Activated T-cell treated with anti-CD3 and anti-CD28 coated beads for 4 hours (primary cell): ENCODE measurements around the gene ADAD2.

Source experiments
- DNase-seq: peaks from one replicate; pipeline ENCODE4 v3.0.0-alpha.2; 2020

ADAD2 gene

DNA sequence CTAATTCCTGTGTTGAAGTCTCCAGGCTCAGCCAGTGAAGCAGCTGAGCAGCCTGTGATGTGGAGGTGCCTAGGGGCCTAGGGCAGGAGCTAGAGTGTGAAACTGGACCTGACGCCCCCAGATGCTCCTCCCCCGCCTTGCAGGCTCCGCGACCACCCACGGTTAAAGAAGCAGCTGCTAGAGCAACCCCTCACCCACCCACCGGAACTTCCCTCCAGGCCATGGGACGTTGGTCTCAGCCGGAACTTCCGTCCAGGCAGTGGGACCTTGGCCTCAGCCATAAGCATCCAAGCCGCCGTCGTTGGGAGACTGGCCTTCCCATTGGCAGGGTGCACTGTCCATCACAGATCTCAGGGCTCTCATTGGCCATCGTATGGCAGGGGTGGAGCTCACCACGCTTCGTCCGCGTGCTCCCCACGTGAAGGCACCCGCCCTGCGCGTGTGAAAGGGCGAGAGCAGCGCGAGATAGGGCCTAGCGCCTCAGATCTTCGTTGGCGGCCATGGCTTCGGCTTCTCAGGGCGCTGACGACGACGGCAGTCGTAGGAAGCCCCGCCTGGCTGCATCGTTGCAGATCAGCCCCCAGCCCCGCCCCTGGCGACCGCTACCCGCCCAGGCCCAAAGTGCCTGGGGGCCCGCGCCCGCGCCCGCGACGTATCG is at the start of gene ADAD2:
Gene ADAD2, plus strand, starts transcription at position 427 of the 658 bp plus-strand sequence. Its CDS starts 74 bp downstream, at position 501.
- DNase-seq, result no peak

DNA sequence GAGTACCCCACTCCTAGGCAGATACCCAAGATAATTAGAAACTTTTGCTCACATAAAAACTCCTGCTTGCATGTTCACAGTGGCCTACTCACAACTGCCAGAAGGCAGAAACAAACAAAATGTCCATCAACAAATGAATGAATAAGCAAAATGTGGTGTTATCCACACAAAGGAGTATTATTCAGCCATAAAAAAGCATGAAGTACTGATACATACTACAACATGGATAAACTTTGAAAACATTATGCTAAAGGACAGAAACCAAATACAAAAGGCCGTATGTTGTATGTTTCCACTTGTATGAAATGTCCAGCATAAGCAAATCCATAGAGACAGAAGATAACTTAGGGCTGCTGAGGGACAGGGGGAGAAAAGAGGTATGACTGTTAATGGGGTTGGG is 47.9 kb upstream of the ADAD2 start:
- no peak for DNase-seq

DNA sequence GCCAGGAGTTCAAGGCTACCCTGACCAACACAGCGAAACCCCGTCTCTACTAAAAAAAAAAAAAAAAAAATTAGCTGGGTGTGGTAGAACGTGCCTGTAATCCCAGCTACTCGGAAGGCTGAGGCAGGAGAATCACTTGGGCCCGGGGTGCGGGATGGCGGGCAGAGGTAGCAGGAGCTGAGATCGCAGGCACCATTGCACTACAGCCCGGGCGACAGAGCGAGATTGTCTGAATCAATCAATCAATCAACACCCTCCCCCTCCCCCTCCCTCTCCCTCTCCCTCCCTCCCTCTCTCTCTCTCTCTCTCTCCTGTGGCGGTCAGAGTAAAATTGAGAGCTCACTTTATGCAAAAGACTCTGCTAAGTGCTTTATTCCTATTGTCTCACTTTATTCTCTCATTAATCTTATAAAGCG is 47.2 kb upstream of the ADAD2 start:
- no peak for DNase-seq

DNA sequence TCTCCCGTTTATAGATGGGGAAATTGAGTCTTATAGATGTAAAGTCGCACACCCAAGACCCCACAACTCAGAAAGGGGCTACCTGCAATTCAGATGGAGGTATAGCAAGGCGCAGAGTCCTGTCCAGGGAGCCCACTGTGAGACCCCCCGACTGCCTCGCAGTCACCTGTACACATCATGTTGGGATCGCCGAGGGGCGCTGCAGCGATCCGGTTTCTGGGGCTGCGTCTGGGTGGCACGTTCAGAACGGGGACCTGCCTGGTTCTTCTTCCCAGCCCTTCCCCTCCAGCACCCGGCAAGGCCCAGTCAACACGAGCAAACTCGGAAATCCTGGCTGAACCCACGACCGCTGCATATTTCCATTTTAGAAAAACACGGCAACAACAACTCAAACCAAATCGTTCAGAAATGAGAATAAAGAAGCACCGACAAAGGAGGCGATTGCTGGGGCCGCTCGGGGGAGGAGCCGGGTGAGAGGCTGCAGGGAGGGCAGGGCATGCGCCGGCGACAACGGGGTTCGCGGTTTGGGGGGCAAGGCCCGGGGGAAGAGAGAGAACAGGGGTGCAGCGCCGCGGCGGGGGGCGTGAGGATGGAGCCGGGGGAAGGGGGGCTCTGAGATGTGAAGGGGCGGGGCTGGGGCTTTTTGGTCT is 46.6 kb upstream of the ADAD2 start:
- DNase-seq, result peak; percentile 10

DNA sequence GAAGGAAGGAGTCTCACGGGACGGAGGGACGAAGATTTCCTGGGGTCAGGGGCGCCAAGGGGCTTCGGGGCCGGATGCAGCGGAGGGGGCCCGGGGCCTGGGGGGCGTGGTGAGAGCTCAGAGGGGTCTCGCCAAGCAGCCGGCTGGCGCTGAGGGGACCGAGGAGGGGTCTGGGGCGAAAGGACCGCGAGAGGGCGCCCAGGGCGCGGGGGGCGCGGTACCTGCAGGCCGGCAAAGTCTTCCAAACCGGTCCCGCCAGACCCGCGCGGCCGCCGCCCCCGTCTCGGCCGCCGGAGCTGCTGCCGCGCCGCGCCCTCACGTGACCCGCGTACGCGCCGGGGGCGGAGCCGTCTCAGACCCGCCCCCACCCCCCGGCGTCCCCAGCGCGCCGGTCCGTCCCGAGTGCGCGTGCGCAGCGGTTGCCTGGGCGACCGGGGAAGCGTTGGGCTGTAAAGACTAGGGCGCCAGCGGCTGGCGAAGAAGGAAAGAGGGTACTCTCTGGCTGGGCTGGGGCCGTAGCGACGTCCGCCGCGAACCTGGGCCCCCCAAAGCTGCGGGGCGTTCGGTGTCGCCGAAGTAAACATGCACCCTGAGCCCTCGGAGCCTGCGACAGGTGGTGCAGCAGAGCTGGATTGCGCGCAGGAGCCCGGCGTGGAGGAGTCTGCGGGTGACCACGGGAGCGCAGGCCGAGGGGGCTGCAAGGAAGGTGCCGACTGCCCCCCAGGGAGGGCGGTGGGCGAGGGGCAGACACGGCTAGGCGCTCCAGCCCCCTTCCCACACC is 45.9 kb upstream of the ADAD2 start, which contains the start of the genes DNAAF1 and HSDL1:
Gene DNAAF1, plus strand, starts transcription at position 450 of the 781 bp plus-strand sequence. Its CDS starts 133 bp downstream, at position 583.
Gene HSDL1, minus strand, starts transcription at position 319 of the 781 bp plus-strand sequence. CDS start 13,856 bp downstream, outside the sequence.
- DNase-seq, result peak; percentile 93

DNA sequence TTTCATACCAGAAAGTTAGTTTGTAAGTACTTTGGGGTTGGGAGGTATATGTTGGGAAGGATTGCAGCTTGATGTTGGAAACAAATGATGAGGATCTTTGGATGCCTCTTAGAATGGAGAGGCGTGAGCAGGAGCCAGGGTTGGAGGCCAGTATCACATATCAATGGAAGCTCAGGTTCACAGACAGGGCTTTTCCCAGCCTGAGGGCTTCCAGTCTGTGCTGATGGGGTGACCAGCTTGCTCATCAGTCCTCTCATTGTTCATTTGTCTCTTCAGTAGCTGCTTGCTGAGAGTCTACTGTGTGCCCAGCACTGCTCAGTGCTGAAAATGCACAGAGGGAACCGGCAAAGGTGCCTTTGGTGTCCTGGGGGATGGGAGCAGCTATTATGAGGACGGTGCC is 40.0 kb upstream of the ADAD2 start:
- DNase-seq, result no peak

DNA sequence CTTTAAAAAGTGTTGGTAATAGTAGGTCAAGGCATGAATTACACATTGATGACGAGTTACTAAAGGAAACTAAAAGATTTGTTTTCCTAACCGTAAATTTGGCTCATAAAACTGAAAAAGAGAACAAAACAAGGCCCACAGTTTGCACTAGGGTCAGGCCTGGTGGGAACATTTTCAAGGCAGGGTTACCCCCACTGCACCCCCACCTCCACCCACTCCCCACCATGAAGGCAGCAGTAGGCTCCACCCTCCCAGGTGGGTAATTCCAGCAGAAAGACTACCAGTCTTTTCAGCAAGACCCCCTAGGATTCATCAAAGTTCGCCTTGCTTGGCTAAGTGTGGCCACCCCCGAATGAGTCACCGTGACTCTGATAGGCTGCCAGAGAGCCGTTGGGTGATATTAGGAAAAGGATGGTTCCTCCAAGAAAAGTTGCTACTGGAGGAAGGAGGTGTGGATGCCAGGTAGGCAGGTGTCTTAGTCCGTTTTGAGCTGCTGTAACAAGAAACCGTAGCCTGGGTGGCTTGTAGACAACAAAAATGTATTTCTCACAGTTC is 37.2 kb upstream of the ADAD2 start:
- DNase-seq, result no peak

DNA sequence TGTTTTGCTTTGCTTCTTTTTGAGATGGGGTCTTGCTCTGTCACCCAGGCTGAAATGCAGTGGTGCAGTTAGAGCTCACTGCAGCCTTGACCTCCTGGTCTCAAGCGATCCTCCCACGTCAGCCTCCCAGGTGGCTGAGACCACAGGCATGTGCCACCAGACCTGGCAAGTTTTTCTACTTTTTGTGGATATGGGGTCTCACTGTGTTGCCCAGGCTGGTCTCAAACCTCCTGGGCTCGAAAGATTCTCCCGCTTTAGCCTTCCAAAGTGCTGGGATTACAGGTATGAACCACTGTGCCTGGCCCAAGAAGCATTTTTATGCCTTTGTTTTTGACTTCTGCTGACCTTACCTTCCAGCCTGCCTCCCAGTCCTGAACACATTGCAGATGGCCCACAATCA is 35.7 kb upstream of the ADAD2 start:
- DNase-seq, result no peak

DNA sequence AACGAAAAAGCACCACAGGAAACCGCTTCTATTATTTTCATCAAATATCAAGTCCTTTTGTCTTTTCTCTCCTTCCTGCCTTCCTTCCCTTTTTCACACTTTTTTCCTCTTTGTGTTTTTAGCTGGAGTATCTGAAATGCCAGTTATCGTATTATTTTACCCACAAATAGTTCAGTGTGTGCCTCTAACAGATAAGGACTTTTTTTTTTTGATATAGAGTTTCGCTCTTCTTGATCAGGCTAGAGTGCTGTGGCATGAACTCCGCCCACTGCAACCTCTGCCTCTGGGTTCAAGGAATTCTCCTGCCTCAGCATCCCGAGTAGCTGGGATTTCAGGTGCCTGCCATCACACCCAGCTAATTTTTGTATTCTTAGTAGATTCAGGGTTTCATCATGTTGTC is 35.2 kb upstream of the ADAD2 start:
- no peak for DNase-seq

DNA sequence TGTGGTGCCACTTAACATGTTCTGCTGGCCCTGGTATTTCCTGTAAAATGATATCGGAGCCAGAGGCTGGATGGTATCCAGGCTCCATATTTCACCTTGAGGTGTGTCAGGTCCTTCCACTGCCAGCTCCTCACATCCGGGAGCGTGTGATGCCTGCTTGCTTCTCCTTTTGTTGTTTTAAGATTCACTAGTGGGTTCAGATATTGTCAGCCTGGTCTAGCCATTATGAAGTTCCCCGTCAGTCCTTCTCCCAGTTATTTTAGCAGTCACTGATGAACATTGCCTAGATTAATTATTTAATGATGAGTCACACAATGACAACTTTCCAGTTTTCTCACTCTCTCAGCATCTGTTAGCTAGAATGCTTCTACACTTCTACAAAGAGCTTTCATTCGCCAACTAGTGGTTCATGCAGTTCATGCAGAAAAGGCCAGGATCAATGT is 34.6 kb upstream of the ADAD2 start:
- DNase-seq, result no peak

DNA sequence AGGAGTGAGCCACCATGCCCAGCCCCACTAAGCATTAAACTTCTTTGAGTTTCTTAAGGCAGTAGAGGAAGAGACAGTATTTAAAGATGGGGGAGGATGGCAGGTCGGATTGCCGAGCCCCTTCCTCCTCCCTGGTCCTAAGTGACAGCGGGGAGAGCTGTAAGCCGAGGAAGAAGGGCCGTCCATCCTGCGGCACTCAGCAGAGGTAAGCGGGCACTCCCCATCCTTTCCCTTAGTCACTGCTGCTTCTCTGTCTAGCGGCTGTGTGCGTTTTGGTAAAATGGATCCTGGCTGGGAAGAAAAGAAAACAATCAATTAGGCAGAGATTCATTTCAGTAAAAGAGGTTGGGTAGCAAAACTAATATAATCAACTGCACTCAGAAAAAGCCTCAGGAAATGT is 31.9 kb upstream of the ADAD2 start:
- no peak for DNase-seq

DNA sequence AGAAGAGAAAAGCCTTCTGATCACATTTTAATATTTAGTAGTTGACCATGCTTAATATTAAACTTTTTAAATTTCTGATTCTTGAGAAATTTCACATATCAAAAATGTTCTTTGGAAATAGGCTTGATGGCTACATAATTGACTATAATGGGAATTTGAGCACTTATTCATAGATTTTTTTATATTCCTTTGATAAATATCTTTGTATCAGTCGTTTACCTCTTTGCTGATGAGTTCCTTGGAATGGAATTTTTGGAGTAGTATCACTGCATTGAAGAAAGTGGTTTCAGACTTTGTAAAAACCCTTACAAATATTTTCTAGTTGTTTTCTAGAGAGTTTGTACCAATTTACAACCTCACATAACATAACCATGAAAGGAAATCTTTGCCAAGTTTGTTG is 31.2 kb upstream of the ADAD2 start:
- DNase-seq, result no peak

DNA sequence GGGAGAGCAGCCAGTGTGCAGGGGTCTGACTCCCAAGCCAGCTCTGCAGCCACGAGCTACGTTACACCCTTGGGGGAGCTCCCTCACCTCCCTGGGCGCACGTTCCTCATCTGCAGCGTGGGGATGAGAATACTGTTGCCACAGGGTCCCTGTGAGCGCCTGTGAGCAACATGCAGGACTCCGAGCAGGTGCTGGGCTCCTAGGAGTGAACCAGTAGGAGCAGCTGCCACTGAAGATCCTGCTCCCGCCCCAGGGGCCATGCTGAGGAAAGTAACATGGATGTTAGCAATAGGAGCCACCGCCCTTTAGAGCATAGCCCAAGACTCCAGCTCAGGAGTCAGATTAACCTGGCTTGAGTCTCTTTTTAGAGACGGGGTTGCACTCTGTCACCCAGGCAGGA is 29.9 kb upstream of the ADAD2 start:
- no peak for DNase-seq

DNA sequence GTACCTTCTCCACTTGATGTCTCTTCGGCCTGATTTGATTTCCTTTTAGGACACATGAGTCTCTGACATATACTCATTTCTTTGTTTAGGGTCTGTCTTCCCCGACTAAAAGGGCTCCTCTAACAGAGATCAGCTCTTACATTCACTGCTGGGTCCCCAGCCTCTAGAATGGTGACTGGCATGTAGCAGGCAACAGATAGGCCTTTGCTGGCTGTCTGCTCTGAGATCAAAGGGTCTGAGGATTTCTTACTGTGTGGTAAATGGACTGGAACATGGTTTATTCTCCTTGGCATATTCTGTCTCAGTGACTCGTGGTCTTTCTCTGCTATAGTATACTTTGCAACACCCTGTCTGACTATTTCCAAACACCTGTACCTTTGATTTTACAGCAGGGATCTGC is 29.2 kb upstream of the ADAD2 start:
- DNase-seq, result no peak

DNA sequence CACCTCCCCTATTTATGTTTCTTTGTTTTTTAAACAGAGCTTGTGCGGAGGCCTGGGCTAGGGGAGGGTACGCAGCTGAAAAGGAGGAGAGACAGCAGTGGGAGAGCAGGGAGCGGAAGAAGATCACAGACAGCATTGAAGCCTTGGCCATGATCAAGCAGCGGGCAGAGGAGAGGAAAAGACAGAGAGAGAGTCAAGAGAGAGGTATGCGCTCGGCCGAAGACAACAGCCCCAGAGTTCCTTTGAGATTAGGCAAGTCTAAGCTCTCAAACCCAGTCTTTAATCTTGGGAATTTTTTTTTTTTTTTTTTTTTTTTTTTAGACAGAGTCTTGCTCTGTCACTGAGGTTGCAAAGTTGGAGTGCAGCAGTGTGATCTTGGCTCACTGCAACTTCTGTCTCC is 25.2 kb upstream of the ADAD2 start:
- DNase-seq, result no peak

DNA sequence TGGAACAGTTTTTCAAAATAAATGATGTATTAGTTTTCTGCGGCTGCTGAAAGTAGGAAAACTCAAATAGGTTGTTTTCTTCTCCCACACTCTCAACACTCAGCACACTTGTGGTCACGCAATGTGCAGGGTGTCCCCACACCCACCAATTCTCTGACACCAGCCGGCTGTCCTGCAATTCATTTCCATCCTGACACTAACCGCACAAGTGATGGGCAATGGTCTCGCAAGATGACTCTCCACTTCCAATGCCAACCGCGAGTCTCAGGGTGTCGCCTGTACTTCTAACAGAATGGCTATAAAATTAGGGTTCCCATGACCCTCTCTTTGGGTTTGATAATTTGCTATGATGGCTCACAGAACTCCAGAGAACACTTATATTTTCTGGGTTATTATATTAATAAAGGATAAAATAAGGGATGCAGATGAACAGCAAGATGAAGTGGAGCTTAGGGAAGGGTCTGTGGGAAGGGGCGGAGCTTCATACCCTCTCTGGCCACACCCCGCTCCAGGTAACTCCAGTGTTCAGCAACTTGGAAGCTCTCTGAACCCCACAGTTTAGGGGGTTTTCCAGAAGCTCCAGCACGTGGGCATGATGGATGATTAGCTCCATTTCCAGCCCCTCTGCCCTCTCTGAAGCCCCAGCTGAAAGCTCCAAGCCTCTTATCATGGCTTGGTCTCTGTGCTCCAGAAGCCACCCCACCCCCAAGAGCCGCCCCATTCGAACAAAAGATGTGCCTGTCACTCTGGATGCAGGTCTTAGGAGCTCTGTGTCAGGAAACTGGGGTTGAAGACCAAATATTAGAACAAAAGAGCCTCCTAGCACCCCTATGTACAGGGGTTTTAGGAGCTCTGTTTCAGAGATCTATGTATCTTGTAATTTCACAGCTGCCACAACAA is 23.9 kb upstream of the ADAD2 start:
- no peak for DNase-seq

DNA sequence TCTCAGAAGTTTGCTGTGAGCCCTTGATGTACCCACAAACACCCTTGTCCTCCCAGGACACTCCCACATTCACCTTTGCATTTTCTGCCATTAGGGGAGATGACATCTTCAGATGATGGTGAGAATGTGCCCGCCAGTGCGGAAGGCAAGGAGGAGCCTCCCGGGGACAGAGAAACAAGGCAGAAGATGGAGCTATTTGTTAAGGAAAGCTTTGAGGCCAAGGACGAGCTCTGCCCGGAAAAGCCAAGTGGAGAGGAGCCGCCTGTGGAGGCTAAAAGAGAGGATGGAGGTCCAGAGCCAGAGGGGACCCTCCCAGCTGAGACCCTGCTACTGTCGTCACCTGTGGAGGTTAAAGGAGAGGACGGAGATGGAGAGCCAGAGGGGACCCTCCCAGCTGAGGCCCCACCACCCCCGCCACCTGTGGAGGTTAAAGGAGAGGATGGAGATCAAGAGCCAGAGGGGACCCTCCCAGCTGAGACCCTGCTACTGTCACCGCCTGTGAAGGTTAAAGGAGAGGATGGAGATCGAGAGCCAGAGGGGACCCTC is 21.1 kb upstream of the ADAD2 start:
- no peak for DNase-seq

DNA sequence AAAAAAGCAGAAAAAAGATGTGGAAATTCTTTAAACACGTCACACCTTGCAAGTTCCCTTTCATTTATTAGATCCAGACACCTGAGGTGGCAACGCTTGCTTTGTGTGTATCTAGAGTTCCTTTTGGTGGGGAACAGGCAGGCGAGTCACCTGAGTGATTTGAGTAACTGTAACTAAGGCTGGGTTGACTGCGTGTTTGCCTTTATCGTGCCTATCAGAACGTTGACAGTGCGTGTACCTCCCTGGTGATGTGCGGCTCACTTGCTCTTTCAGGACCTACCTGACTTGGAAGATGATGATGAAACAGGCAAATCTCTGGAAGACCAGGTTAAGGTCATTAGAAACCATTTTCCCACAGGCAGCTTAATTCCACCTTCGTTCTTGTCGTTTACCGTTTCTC is 16.6 kb upstream of the ADAD2 start:
- no peak for DNase-seq

DNA sequence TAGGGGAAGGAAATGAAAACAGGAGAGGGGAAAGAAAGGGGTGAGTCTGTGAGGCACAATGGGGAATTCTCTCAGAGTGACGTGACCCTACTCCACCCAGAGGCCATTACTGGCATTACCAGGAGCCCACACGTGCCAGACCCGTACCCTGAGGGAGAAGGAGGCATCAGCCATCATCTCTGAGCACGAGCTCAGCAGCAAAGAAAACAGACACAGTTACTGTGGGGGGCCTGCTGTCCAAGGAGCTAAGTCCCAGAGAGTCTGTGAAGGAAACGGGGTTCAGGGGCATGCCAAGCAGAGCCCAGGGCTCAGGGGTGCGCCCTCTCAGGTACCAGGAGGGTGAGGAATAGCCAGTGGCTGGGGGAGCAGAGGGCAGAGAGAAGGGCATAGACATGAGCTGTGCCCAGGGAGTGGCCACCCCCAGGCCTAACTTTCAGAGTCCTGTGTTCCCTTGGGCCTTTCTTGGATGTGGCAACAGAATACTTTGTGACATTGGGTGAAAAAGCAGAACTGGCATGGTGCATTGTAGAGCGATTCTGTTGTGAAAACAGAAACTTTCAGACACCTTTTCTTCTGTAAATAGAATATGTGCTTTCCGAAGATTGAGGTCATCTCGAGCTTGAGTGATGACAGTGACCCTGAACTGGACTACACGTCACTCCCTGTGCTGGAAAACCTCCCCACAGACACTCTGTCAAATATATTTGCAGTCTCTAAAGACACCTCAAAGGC is 15.4 kb upstream of the ADAD2 start:
- peak; percentile 60 for DNase-seq

DNA sequence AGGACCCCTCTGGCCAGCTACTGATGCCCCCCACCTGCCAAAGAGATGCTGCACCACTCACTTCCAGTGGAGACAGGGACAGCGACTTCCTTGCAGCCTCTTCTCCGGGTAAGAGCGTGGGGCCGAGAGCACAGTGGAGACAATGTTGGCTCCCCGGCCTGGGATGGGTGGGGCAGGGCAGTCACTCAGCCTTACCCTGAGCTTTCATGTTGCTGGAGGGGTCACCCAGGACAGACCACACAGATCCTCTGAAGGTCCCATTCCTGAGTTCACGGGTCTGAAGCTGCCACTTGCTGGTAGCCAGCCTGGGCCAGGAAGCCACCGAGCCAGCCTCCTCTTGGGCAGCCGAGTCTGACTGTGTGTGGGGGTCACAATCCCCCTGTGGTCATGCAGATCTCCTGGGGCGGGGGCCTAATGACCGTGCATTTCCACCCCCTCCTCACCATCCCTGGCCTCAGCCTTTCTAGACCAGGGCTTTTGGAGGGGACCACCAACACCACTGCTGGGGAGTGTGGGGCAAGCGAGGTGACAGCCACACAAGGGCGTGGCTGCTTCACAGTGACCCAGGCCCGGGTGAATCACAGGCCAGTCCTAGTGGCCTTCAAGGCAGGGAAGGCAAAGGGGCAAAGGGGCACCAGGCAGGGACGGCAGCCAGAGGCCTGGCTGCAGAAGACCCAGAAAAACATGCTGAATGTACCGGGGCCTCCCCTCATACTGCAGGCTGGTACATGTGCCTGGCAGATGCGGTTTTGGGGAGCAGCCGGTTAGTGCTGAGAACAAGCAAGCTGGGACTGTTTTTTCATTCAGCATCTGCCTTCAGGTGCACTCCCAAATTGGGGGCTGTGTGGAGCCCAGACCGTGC is 14.5 kb upstream of the ADAD2 start:
- DNase-seq, result no peak
